ENCODE data around the gene ERRFI1. TPM values are rescaled to one million over a fixed set of nuclear protein-coding genes. Genes with fewer than 3 reads are reported as not detected.

The ERRFI1 gene
- total and polyA plus RNA-seq, 4 donors = 60.7 to 424 (median 106) TPM

GRCh38 chr1:8010080-8010664 is 15.9 kb downstream of the ERRFI1 start:
- H3K36me3 ChIP-seq (ENCODE audit: control insufficient read depth in 4 of 4, insufficient read depth in 3 of 4, low read depth in 1 of 4, low read length in 3 of 4) = peaks cover 3 to 47% (median 36%) of the 10 kb centered on the region in 4 donors
- H3K9me3 ChIP-seq (ENCODE audit: control insufficient read depth in 4 of 4, low read length in 3 of 4) = no peaks in the 10 kb centered on the region
- no peaks in the 10 kb centered on the region for H3K27me3 ChIP-seq (ENCODE audit: control insufficient read depth in 4 of 4, insufficient read depth in 4 of 4, low read length in 3 of 4)
- no peak overlapping the region for H3K9ac ChIP-seq (ENCODE audit: low read depth in 1 of 2, low read length in 2 of 2)
- no peak for DNase-seq (ENCODE audit: low spot score)
- 72% methylated on average over 8 of the region's 8 CpGs for WGBS
- H3K4me3 ChIP-seq (ENCODE audit: low read depth in 1 of 3, low read length in 3 of 3) = no peak overlapping the region
- TF ChIP-seq HNF4A (conservative IDR thresholded peaks at IDR 0.05) (no peak), SP1 (IDR thresholded peaks at IDR 0.05) (no peak), CTCF (IDR thresholded peaks at IDR 0.05; ENCODE audit: low read depth, low read length, missing input control) (no peak), RAD21 (IDR thresholded peaks at IDR 0.05) (no peak), RXRA (IDR thresholded peaks at IDR 0.05) (no peak), ZBTB33 (IDR thresholded peaks at IDR 0.05) (no peak), MAX (IDR thresholded peaks at IDR 0.05) (no peak), EGR1 (IDR thresholded peaks at IDR 0.05; ENCODE audit: low read depth in 2 of 2) (peak in 1 of 2 donors; percentile 27), FOXA1 (IDR thresholded peaks at IDR 0.05) (no peak), REST (IDR thresholded peaks at IDR 0.05) (peak; percentile 17), FOXA2 (IDR thresholded peaks at IDR 0.05) (no peak), GABPA (IDR thresholded peaks at IDR 0.05 in 1 of 2, conservative IDR thresholded peaks at IDR 0.05 in 1 of 2) (no peak), YY1 (IDR thresholded peaks at IDR 0.05) (no peak), NR2F2 (IDR thresholded peaks at IDR 0.05) (peak; percentile 43), HNF4G (IDR thresholded peaks at IDR 0.05) (no peak), JUND (IDR thresholded peaks at IDR 0.05) (peak in 1 of 2 donors; percentile 7), TAF1 (conservative IDR thresholded peaks at IDR 0.05) (no peak), ATF3 (IDR thresholded peaks at IDR 0.05) (no peak)
- H3K27ac ChIP-seq (ENCODE audit: low read depth in 1 of 2, low read length in 2 of 2) = peak overlapping the region; percentile 29 to 36
- peaks cover 0 to 8% (median 5%) of the 10 kb centered on the region in 4 donors for H3K4me1 ChIP-seq (ENCODE audit: control insufficient read depth in 4 of 4, insufficient read depth in 4 of 4, low read length in 3 of 4)

All from liver (tissue), 9 donors.